Keratinocyte (primary cell): ENCODE measurements around the gene RASAL3. TPM values are rescaled to one million over a fixed set of nuclear protein-coding genes. Genes with fewer than 3 reads are reported as not detected.

ENCODE experiments used
- DNase-seq: peaks from one replicate; pipeline ENCODE4 v3.0.0-alpha.2; 2011; ENCODE audit warnings: low read depth, missing footprints, low spot score
- FAIRE-seq: peaks from 2 replicates; lab custom pipeline; 2011; peaks lifted over from hg19 to GRCh38; lab: Jason Lieb, UNC
- H2AFZ ChIP-seq: 2 replicates; pipeline ENCODE4 v1.6.0; 2012; ENCODE audit warnings: low read length, control low read depth, inconsistent platforms; ENCODE audit not compliant: control insufficient read depth
- H3K27ac ChIP-seq: 2 replicates; pipeline ENCODE4 v1.5.1; 2011; ENCODE audit warnings: low read length; ENCODE audit not compliant: control insufficient read depth, insufficient read depth
- H3K27me3 ChIP-seq: 3 replicates; pipeline ENCODE4 v1.6.0; 2011; ENCODE audit warnings: low read length; ENCODE audit not compliant: control insufficient read depth, insufficient read depth; ENCODE audit errors: extremely low read depth
- H3K36me3 ChIP-seq, 2 experiments: 2 replicates in 1 of 2; 3 replicates in 1 of 2; pipeline ENCODE4 v1.5.1; 2011; ENCODE audit warnings: low read length in 2 of 2, mild to moderate bottlenecking in 1 of 2; ENCODE audit not compliant: control insufficient read depth in 2 of 2, insufficient read depth in 2 of 2; ENCODE audit errors: extremely low read depth in 1 of 2
- H3K4me1 ChIP-seq: 3 replicates; pipeline ENCODE4 v1.5.1; 2011; ENCODE audit warnings: low read length; ENCODE audit not compliant: control insufficient read depth, insufficient read depth; ENCODE audit errors: extremely low read depth
- H3K4me2 ChIP-seq: 3 replicates; pipeline ENCODE4 v1.6.0; 2011; ENCODE audit warnings: low read depth, low read length; ENCODE audit not compliant: control insufficient read depth, insufficient read depth; ENCODE audit errors: extremely low read depth
- H3K4me3 ChIP-seq, 3 experiments: fragments of 200-600 bp in 1 of 3; sonication (generic) in 1 of 3; 2 replicates in 2 of 3; 3 replicates in 1 of 3; pipeline ENCODE4 v1.5.1; 2011 to 2016; ENCODE audit warnings: low read length in 3 of 3, mild to moderate bottlenecking in 3 of 3, control low read depth in 2 of 3, inconsistent platforms in 1 of 3, low read depth in 1 of 3, mixed read lengths in 1 of 3, mixed run types in 1 of 3, moderate library complexity in 1 of 3; ENCODE audit not compliant: control insufficient read depth in 2 of 3, insufficient read depth in 2 of 3; ENCODE audit errors: extremely low read depth in 1 of 3
- H3K79me2 ChIP-seq: 2 replicates; pipeline ENCODE4 v1.6.0; 2012; ENCODE audit warnings: low read length; ENCODE audit not compliant: control insufficient read depth, insufficient read depth
- H3K9ac ChIP-seq: 3 replicates; pipeline ENCODE4 v1.6.0; 2011; ENCODE audit warnings: low read length; ENCODE audit not compliant: control insufficient read depth, insufficient read depth; ENCODE audit errors: extremely low read depth
- H3K9me1 ChIP-seq: 3 replicates; pipeline ENCODE4 v1.6.0; 2011; ENCODE audit warnings: low read length; ENCODE audit not compliant: control insufficient read depth, insufficient read depth; ENCODE audit errors: extremely low read depth
- H3K9me3 ChIP-seq: 2 replicates; pipeline ENCODE4 v1.5.1; 2012; ENCODE audit warnings: low read depth, low read length; ENCODE audit not compliant: control insufficient read depth
- H4K20me1 ChIP-seq: 3 replicates; pipeline ENCODE4 v1.6.0; 2011; ENCODE audit warnings: low read length; ENCODE audit not compliant: control insufficient read depth, insufficient read depth; ENCODE audit errors: extremely low read depth
- CTCF ChIP-seq, 3 experiments: IDR thresholded peaks in 1 of 3; conservative IDR thresholded peaks in 1 of 3; optimal IDR thresholded peaks in 1 of 3; 2 replicates in 2 of 3; 3 replicates in 1 of 3; pipeline versions ENCODE3 to v1.5.1; 2011; ENCODE audit warnings: low read length in 3 of 3, mild to moderate bottlenecking in 3 of 3, moderate library complexity in 2 of 3, control low read depth in 1 of 3, inconsistent platforms in 1 of 3; ENCODE audit not compliant: insufficient read depth in 2 of 3; ENCODE audit errors: extremely low read depth in 1 of 3
- EZH2 ChIP-seq: IDR thresholded peaks from one replicate; pipeline ENCODE4 v1.6.1; 2012; ENCODE audit warnings: inconsistent platforms, mild to moderate bottlenecking, low read length, moderate library complexity
- dilution Hi-C: fragments of 300-500 bp; cut with MboI; formaldehyde crosslinking; loops from one replicate; pipeline ENCODE4 v1.7.0; 2020; ENCODE audit warnings: low sequenced_read_pairs; ENCODE audit not compliant: extremely low pct_ligation_motif_present
- polyA plus RNA-seq, 5 experiments: library from polyadenylated mRNA; depleted of rRNA in 3 of 5; stranded (reverse) in 3 of 5; stranded (forward) in 1 of 5; unstranded in 1 of 5; fragments of >200 nt; gene quantifications; 1 replicate in 1 of 5; 2 replicates in 3 of 5; 3 replicates in 1 of 5; pipeline versions ENCODE4 v1.2.1 to v1.2.3, GENCODE V29; 2011 to 2012; ENCODE audit warnings: missing spikeins in 2 of 5, low read depth in 1 of 5, low replicate concordance in 1 of 5

The RASAL3 gene
- polyA plus RNA-seq, 1 donor (not counting 4 experiments of a cell fraction or from before 2014, with no cell fraction given) = not detected

- TF ChIP-seq CTCF (optimal IDR thresholded peaks at IDR 0.05 in 1 of 3, IDR thresholded peaks at IDR 0.05 in 1 of 3, conservative IDR thresholded peaks at IDR 0.05 in 1 of 3; ENCODE audit: extremely low read depth in 1 of 3, insufficient read depth in 2 of 3, low read length in 3 of 3) (no peak), EZH2 (no peak)
- dilution Hi-C loops = no loop called here
- Histone ChIP-seq H3K27me3 (no peaks in the 10 kb centered on the region), H3K79me2 (peaks cover 42% of the 10 kb centered on the region), H3K4me3 (no peak overlapping the region), H3K9me1 (no peaks in the 10 kb centered on the region), H3K9me3 (peaks cover 5% of the 10 kb centered on the region), H3K4me2 (no peak overlapping the region), H3K27ac (no peak overlapping the region), H2AFZ (no peak overlapping the region), H3K36me3 (peaks cover 36 to 47% of the 10 kb centered on the region in 2 experiments), H4K20me1 (no peaks in the 10 kb centered on the region), H3K4me1 (peaks cover 8% of the 10 kb centered on the region), H3K9ac (no peak overlapping the region)
- DNase-seq (no peak), FAIRE-seq (no peak)
Observed at GRCh38 chr19:15426485-15427349, 37.6 kb downstream of the RASAL3 start.

GRCh38 chr19:15425321-15425950 is 38.9 kb downstream of the RASAL3 start:
- Histone ChIP-seq H4K20me1 (no peaks in the 10 kb centered on the region), H2AFZ (no peak overlapping the region), H3K4me3 (no peak overlapping the region), H3K36me3 (peaks cover 36 to 47% of the 10 kb centered on the region in 2 experiments), H3K9me3 (peaks cover 5% of the 10 kb centered on the region), H3K9me1 (no peaks in the 10 kb centered on the region), H3K79me2 (peaks cover 30% of the 10 kb centered on the region), H3K4me2 (no peak overlapping the region), H3K4me1 (no peaks in the 10 kb centered on the region), H3K9ac (no peak overlapping the region), H3K27ac (no peak overlapping the region), H3K27me3 (no peaks in the 10 kb centered on the region)
- FAIRE-seq (no peak), DNase-seq (no peak)
- TF ChIP-seq CTCF (optimal IDR thresholded peaks at IDR 0.05 in 1 of 3, IDR thresholded peaks at IDR 0.05 in 1 of 3, conservative IDR thresholded peaks at IDR 0.05 in 1 of 3; ENCODE audit: extremely low read depth in 1 of 3, insufficient read depth in 2 of 3, low read length in 3 of 3) = no peak
- no peak for TF ChIP-seq EZH2
- dilution Hi-C loops = no loop called here
